ENCODE results near the gene ABHD8.

The ABHD8 gene

DNA sequence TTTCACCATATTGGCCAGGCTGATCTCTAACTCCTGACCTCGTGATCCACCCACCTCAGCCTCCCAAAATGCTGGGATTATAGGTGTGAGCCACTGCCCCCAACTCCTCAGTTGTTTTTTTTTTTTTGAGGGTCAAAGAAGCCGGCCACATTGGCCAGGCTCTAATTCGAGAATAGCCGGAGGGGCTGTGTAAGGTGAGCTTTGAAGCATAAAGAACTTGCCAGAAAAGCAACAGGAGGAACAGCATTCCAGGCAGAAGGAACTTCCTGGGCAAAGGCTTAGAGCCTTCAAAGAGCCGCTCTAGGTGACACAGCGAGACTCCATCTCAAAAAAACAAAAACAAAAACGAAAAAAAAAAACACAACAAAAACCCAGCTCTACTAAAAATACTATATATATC, 37.2 kb downstream of the ABHD8 start:
- no peak for DNase-seq (ENCODE audit: low read depth)

DNA sequence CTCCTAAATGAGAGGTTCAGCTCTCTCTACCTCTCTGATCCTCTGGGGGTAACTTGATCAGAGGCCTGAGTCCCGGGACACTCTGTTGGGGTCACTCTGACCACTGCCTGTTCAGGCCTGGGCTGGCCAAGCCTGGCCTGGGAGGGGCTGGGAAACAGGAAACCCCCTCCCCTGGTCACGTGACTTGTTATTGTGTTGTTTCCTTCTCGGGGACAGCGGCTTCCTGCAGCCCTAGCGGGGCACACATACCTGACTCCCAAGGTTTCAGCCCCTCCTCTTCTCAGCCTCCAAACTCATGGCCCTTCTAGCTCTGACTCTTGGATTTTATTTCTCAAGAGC, 38.6 kb downstream of the ABHD8 start, which contains the start of gene USHBP1:
TSS of gene USHBP1 (minus strand) at position 105 of the 339 bp plus-strand sequence. CDS start 446 bp downstream, outside the sequence.
- DNase-seq (ENCODE audit: low read depth): no peak

DNA sequence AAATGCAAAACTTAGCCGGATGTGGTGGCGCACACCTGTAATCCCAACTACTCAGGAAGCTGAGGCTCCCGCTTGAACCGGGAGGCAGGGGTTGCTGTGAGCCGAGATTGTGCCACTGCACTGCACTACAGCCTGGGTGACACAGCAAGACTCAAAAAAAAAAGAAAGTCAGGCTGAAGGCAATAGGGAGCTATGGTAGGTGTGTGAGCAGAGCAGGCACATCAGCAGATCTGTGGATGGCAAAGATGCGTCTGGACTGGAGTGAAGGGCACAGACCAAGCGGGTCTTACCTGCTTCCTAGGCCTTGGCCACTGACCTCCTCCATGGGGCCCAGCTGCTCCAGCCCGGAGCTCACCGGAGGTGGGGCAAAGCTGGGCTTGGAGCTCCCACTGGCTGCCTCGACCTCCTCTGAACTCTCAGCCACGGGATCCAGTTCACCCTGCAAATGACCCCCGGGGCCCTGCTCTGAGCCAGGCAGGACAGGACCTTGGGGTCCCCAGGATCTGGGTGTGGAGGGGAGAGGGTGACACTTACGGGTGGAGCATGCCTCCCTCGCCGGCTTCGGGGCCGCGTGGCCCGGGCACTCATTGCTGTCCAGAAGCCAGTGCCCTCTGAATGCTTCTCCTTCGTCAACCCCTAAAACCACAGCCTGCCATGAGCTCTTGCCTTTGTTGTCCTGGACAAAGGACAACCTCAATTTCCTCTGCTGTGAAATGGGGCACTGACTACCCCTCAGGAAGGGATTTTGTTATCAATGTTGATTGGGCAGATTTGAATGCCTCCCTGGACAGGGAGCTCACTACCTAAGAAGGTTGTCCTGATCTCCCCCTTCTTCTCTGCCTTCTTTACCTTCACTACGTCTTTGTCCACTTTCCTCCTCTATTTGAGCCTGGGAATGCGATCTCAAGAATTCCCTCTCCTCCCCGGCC, 39.2 kb downstream of the ABHD8 start:
- no peak for DNase-seq (ENCODE audit: low read depth)

DNA sequence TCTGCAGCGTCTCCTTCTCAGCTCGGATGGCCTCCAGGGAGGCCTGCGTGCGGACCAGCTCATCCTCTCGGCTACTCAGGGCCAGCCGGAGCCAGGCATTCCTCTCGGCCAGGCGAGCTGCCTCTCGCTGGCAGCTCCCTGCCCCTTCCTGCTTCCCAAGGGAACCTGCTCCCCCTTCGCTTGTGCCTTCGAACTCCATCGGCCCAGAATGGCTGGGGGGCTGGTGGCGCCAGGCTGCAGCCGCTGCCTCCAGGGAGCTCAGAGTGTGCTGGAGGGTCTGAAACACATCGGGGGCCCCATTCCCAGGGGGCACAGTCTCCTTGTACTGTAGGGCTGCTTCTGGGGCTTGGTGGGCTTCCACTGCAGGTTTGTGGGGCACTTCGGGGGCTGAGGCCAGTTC, 40.7 kb downstream of the ABHD8 start:
- no peak for DNase-seq (ENCODE audit: low read depth)

DNA sequence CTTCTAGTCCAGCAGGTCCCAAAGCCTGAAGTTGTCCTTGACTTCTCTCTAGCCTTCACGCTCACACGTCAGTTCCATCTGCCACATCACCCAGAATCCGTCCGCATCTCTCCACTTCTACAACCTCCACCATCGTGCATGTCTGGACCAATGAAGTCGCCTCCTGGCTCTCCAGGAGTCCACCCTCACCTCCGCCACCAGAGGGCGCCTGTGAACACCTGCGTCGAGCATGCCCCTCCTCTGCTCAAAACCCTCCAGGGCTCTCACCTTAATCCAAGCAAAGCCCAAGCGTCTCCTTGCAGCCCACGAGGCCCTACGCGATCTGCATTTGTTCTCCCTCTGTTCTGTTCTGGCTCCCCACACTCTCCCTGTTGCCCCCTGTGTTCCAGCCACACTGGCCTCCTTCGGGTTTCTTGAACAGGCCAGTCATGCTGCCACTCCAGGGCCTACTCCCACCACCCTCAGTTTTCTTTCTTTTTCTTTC, 42.3 kb downstream of the ABHD8 start:
- peak; percentile 87 for DNase-seq (ENCODE audit: low read depth)

DNA sequence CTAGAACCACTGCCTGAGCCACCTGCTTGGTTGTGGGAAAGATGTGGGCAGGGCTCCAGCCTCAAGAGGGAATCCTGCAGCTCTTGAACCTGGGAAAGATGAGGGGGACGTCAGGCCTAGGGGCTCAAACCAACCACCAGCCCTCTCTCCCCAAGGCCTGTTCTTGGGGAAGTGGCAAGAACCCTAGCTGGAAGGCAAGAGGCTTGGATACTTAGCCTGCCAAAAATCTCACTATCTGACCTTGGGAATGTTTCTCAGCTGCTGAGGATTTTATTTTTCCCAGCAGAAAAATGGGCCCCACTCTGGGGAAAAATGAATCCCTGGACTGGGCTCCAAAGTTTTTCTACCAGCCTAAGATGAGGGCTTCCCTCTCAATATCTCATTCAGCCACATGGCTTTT, 43.3 kb downstream of the ABHD8 start:
- DNase-seq (ENCODE audit: low read depth): no peak

DNA sequence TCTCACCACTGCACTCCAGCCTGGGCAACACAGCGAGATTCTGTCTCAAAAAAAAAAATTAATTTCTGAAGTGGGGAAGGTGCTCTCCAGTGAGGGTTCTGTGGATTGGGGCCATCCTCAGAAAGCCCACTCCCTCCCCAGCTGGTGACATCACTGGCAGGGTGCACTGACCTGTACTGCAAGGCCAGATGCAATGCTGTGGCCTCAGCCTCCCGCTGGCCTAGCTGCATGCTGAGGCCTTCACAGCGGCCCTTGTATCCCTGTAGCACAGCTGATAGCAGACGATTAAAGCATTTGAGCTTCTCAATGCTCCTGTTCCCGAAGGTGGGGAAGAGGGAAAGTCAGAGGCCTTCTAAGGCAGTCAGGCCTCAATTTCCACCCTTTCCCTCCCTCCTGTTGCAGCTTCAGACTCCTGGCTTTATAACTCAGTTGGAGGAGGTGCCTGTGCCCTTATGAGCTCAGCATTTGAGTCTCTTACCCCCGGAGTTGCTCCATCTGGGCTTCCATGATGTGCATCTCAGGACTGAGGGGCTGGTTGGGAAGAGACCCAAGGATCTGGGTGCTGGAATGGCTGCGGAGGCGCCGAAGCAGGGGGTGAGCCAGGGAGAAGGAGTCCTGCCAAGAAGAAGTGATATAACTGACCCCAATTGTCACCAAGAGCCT, 44.0 kb downstream of the ABHD8 start:
- DNase-seq (ENCODE audit: low read depth): no peak

DNA sequence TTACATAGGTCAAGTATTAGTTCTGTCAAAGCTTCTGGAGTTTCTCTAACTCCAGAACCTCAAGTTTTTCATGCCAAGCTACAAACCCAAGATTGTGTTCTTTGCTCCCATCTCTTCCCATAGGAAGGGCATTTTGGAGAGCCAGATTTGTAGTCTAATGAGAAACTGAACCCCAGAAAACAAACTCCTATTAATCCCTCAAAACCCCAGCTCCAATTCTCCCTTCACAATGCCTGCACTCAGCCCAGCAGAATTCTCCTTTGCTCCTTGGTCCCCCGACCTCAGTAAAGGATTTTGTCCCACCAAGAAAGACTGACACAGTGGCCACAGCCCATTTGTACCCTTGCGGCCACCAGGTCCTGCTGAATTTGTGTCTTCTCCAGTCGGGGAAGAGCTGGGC, 47.1 kb downstream of the ABHD8 start:
- no peak for DNase-seq (ENCODE audit: low read depth)

DNA sequence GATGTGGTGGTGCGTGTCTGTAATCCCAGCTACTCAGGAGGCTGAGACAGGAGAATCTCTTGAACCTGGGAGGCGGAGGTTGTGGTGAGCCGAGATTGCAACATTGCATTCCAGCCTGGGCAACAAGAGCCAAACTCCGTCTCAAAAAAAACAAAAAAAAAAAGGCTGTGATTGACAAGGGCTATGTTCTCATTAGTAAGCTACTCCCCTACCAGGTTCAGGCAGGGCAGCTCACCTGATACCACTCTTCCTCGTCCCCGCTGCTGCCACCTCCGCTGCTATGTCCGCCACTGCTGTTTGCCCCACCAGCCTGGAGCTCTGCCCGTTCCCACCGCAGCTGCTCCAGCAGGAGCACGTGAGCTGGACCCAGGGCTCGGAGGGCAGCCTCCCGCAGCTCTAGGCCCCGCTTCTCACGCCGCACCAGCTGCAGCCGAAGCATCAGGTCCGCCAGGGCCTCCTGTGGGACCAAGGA, 48.0 kb downstream of the ABHD8 start:
- DNase-seq (ENCODE audit: low read depth): no peak

DNA sequence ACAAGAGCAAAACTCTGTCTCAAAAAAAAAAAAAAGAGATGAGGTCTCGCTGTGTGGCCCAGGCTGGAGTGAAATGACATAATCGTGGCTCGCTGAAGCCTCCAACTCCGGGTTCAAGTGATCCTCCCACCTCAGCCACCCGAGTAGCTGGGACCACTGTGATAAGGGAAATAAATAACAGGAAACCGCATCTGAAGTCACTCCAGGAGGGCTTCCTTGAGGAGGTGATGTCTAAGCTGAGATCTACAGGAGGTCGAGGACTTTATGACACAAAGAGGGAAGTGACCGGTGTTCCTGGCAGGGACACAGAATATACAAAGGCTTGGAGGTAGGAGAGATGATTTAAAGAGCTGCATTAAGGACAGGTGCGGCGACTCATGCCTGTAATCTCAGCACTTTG, 48.6 kb downstream of the ABHD8 start:
- DNase-seq (ENCODE audit: low read depth): no peak

DNA sequence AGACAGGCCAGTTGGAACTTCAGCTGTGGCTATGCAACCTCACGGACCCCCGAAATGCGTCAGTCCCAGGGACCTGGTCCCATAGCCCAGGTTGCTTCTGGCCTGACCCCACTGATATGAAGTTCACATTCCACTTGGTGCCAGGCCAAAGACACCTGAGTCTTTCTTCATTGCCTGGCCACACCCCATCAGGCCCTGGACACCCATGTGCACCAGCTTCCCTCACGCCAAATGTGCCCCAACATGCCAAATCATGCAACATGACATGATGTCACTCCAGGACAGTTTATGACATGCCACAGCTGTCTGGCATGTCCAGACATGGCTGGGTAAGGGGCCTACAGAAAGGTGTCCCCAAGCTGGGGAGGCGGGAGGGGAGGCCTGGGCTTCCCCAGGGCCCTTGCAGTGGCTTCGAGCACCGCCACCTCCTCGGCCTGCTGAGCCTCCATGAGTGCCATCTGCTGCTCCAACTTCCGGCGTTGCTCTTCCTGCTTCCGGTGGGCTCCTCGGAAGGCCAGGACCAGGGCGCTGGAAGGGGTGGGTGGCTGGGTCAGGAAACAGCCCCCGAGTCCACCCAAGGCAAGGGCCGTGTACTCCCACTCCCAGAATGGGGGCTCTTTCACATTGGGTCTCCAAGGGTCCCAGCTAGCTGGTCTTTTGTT, 53.2 kb downstream of the ABHD8 start:
- no peak for DNase-seq (ENCODE audit: low read depth)

DNA sequence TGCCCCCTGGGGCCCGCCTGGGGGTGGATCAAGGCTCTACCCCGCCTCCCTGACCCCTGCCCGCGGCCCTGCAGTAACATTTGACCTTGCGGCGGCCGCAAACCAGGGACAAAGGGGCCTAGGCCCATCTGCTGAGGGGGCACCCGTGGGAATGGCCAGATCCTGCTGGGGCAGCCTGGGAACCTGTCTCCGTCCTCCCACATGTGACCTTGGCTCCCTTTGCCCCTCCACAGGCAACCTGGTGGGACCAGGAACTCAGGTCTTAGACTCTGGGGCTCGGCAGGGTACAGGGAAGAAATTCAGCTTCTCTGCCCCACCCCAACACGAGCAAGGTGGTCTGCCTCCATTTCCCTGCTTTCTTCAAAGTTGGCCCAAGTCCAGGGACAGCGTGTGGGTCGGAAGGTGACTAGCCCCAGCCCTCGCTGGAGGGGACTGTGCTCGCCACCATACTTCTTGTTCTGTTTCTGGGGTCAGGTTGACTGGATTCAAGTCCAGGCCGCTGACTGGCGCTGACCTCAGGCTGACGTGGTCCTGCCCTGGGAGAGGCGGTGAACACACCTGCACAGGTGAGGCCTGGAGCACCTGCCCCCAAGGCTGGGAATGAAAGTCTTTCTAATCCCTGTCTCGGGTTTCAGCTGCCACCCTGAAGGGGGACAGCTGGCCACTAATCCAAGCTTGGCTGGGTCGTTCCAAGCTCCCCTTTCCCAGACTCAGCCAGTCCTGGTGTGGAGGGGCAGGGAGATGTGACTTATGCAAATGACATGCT, 55.0 kb downstream of the ABHD8 start:
- no peak for DNase-seq (ENCODE audit: low read depth)

DNA sequence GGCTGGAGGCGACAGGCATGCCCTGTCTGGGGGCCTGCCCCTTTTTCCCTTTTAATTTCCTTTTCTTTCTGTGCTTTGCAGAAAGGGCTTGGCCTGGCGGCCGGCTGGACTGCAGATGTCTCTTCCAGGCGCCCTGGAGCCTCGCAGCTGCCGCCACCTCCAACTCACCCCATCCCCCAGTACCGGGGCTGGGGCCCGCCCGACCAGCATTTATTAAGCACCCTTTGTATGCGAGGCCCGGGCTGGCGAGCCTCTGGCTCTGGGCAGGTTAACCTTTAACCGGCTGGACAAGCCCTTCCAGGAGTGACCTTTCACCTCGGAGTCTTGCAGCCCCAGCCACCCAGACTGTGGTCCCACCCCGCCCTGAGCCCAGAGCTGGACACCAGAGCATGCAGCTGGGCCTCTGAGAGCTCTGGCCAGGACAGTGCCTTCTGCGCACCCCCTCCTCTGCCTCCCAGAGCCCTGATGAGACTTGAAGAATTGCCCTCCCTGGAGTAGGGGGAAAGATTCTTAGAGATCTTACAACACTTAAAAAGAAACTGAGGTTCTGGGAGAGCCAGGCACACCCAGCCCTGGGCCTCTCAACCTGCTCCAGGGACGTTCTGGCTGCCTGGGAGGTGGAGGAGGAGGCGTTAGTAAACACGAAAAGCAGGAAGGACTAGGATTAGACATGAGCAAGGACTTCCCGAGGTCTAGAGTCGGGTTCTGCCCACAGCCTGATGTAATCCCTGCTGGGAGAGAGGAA, 56.4 kb downstream of the ABHD8 start:
- no peak for DNase-seq (ENCODE audit: low read depth)

DNA sequence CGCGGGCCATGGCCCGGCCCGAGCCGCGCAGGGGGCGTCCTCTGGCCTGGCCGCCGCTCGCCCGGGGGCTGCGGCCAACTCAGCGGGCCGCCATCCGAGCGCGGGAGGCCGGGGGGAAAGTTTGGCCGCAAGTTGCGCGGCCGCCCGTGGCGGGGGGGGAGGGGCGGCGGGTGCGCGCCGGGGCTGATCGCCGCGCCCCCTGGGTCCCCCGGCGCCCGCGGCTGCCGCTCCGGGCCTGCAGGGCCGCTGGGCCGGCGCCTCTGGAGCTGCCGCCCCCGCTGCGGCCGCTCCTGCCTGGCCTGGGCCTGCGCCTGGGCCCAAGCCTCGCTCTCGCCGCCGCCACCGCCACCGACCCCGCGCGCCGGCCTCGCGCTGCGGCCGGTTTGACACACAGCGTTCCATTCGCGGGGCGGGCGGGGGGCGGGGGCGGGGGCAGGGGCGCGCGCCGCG, 57.7 kb downstream of the ABHD8 start, which contains the start of gene NR2F6:
TSS of gene NR2F6 (minus strand) at position 385 of the 450 bp plus-strand sequence. CDS start 699 bp downstream, outside the sequence.
- DNase-seq (ENCODE audit: low read depth): no peak

DNA sequence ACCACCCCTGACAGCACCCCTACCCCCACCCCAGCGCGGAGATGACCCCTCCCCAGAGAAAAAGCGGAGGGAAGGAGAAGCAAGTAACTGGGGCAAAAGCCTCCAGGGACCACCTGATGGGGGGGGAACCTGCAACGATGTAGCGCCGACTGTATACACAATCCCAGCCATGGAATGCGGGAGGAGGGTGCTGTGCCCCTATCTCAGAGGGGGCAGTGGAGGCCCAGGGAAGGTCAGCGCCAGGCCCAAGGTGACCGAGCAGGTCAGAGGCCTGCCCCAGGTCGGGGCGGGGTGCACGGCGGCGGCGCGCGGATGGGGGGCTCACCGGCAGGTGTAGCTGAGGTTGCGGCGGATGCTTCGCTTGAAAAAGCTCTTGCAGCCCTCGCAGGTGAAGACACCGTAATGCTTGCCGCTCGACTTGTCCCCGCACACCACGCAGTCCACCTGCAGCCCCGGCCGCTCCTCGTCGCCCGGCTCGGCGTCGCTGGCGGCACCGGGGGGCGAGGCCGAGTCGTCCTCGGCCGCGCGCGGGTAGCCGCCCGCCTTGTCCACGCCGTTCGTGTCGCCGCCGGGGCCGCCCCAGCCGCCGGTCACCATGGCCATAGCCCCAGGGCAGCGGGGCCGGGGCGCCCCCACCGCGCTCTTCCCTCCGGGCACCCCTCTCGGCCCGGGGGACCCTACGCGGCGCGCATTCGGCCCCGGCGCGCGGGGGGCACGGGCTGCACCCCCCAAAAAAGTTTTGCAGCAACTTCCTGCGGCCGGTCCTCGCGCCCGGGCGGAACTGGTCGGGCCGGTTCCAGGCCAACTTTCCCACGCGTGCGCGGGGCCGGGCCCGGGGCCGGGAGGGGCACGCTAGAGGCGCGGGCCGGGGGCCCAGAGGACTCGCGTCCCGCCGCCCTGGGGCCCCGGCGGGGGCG, 58.3 kb downstream of the ABHD8 start:
- DNase-seq (ENCODE audit: low read depth): no peak

DNA sequence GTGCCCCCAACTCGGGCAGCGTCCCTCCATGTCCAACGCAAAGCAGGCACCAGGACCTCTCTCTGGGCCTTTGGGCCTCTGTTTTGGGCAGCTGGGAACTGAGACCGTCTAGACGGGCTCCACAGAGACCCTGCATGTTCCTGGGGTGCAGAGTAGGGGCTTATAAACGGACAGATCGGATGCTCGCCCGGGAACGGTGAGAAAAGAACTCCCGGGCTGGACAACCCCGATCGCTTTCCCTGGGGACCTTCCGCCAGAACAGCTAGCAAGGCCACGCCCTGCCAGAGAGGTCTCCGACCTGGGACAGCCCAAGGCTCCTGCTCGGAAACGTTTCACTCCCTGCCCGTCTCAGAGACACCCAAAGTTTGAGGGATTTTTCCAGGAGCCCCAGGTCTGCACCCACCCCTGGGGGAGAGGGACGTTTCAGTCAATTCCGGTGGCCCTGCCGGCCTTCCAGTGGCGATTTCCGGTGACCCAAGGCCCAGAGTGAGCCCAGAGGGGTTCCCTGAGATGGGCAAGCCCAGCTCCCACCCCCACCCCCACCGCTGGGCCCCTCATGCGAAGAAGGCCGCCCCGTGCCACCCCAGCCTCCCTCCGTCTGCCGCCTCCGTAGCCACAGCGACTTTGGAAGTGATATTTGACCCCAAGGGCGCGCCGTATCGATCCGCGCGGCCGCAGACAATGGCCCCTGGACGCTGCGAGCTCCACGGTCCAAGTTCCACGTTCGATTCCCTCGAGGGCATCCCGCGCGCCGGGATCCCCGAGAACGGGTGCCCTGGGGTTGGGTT, 59.2 kb downstream of the ABHD8 start:
- DNase-seq (ENCODE audit: low read depth): no peak

DNA sequence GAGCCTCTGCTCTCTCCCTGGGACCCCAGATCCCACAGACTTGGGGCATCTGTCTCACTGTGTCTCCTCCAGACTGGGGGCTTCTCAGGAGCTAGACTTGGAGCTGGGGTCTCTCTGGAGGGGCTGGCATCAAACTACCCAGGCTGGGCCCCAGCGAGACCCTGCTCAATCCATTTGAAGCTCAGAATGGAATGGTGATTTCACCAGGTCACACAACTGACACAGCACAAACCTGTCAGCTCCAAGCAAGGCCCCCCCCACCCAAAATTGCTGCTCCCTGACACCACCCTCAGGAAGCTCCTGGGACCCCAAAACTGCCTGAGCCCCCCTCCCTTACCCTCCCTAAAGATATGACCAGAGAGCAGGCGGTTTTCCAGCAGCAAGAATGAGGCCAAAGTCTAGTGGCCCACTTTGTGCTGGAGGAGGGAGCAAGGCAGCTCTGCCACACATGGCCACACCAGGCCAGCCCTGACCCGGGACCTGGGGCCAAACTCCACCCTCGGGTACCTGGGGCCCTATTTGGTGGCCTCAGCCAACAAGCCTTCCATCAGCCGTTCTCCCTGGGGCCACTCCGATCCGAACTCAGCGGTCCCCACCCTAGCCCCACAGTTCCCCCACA, 59.9 kb downstream of the ABHD8 start:
- no peak for DNase-seq (ENCODE audit: low read depth)

DNA sequence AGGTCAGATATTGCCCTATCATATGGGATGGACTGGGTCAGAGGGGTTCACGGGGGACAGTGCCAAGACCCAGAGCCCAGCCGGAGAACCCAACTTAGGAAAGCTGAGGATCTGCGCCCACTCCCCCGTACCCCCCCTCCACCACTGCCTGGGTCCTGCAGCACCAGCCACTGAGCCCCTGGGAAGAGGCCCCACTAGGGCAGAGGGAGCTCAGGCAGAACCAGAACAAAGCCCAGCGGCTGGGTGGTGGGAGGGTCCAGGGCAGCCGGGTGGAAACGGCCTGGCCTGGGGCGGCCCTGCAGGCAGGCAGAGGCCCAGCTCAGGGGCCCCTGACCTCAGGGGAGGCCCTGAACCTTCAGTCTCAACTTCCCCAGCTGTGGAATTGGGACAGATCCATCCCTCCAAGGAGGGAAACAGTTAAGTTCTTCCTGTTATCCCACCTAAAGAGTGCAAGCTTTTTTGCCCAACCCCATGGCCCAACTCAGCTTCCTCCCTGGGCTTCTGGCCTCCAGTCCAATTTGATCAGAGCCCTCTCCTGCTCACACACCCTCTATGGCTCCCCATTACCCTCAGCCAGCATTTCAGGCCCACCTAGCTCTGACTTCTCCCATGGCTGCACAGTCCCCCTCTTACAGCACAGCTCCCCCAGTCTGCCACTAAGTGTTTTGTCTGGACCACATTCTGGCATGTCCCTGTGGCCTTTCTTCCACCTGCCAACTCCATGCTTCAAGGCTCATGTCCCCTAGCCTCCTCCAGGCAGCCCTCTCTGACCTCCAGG, 60.6 kb downstream of the ABHD8 start:
- DNase-seq (ENCODE audit: low read depth): no peak

Measured in activated T-helper 9 cell treated with anti-CD3 and anti-CD28 coated beads, Interleukin-2, amount 50 U/mL, for 16 hours (primary cell).